ENCODE results near the gene GPRC5A.

GPRC5A gene

GRCh38 chr12:12902036-12902435 is 10.7 kb downstream of the GPRC5A start:
- no peak for TF ChIP-seq CTCF (IDR thresholded peaks at IDR 0.05)
- peak overlapping the region; percentile 95 to 96 for H3K27ac ChIP-seq
- H3K4me3 ChIP-seq = peak overlapping the region; percentile 9
- DNase-seq (ENCODE audit: low spot score) = no peak

- DNase-seq (ENCODE audit: low spot score) = no peak
- Histone ChIP-seq H3K4me3 (no peak overlapping the region), H3K27ac (peak overlapping the region; percentile 50 to 96)
- no peak for TF ChIP-seq CTCF (IDR thresholded peaks at IDR 0.05)
Observed at GRCh38 chr12:12903642-12904609, 12.6 kb downstream of the GPRC5A start.

GRCh38 chr12:12907552-12907951 is 16.2 kb downstream of the GPRC5A start:
- Histone ChIP-seq H3K4me3 (no peak overlapping the region), H3K27ac (no peak overlapping the region)
- no peak for DNase-seq (ENCODE audit: low spot score)
- TF ChIP-seq CTCF (IDR thresholded peaks at IDR 0.05) = no peak

- H3K27ac ChIP-seq = no peak overlapping the region
- H3K4me3 ChIP-seq = no peak overlapping the region
- DNase-seq (ENCODE audit: low spot score) = no peak
- TF ChIP-seq CTCF (IDR thresholded peaks at IDR 0.05) = no peak
Observed at GRCh38 chr12:12908252-12908651, 16.9 kb downstream of the GPRC5A start.

- no peak for TF ChIP-seq CTCF (IDR thresholded peaks at IDR 0.05)
- DNase-seq (ENCODE audit: low spot score) = no peak
- no peak overlapping the region for H3K4me3 ChIP-seq
- H3K27ac ChIP-seq = peak overlapping the region in 1 of 2 donors; percentile 63
Observed at GRCh38 chr12:12908711-12909110, 17.3 kb downstream of the GPRC5A start.

- DNase-seq (ENCODE audit: low spot score) = no peak
- H3K27ac ChIP-seq = peak overlapping the region; percentile 63 to 74
Observed at GRCh38 chr12:12909228-12909994, 18.0 kb downstream of the GPRC5A start.

More at GRCh38 chr12:12909228-12909994, 18.0 kb downstream of the GPRC5A start:
- no peak overlapping the region for H3K4me3 ChIP-seq
- no peak for TF ChIP-seq CTCF (IDR thresholded peaks at IDR 0.05)

All from coronary artery (tissue), 2 donors.